H4 (cell line): Measurements from ENCODE around the gene NFKBIZ. TPM values are rescaled to one million over a fixed set of nuclear protein-coding genes. Genes with fewer than 3 reads are reported as not detected.
A peak's percentile ranks its signal among the peaks of the same experiment; 100 is the strongest.

Experiments
- DNase-seq: peaks from one replicate; pipeline ENCODE4 v3.0.0-alpha.2; 2015; ENCODE audit warnings: low spot score
- total RNA-seq: library from RNA; depleted of rRNA; stranded (reverse); fragments of >200 nt; shearing (Covaris generic); gene quantifications from 2 replicates; pipeline ENCODE4 v1.2.3, GENCODE V29; 2014

Gene NFKBIZ
- total RNA-seq, 1 experiment from 2014 or later = 0.81 TPM

GRCh38 chr3:101827211-101828174 lies 21.8 kb upstream of the NFKBIZ start:
- peak; percentile 62 for DNase-seq

GRCh38 chr3:101828276-101828675 lies 21.0 kb upstream of the NFKBIZ start:
- no peak for DNase-seq

GRCh38 chr3:101828691-101829436 lies 20.4 kb upstream of the NFKBIZ start:
- DNase-seq = peak; percentile 41

GRCh38 chr3:101829437-101829830 lies 19.9 kb upstream of the NFKBIZ start:
- DNase-seq = no peak

- no peak for DNase-seq
Measured at GRCh38 chr3:101829874-101830273, 19.4 kb upstream of the NFKBIZ start.

GRCh38 chr3:101833446-101833974 lies 15.8 kb upstream of the NFKBIZ start:
- no peak for DNase-seq

- no peak for DNase-seq
Measured at GRCh38 chr3:101835676-101836075, 13.6 kb upstream of the NFKBIZ start.

GRCh38 chr3:101836160-101836559 lies 13.2 kb upstream of the NFKBIZ start:
- no peak for DNase-seq

- peak; percentile 63 for DNase-seq
Measured at GRCh38 chr3:101836652-101837598, 12.4 kb upstream of the NFKBIZ start.

GRCh38 chr3:101838691-101839090 lies 10.6 kb upstream of the NFKBIZ start:
- DNase-seq = no peak

- no peak for DNase-seq
Measured at GRCh38 chr3:101840066-101840465, 9.2 kb upstream of the NFKBIZ start.

- DNase-seq = no peak
Measured at GRCh38 chr3:101842245-101842934, 6.9 kb upstream of the NFKBIZ start.

- no peak for DNase-seq
Measured at GRCh38 chr3:101842935-101843330, 6.4 kb upstream of the NFKBIZ start.

GRCh38 chr3:101845425-101845824 lies 3.9 kb upstream of the NFKBIZ start:
- no peak for DNase-seq

- DNase-seq = no peak
Measured at GRCh38 chr3:101846709-101847108, 2.6 kb upstream of the NFKBIZ start.

- DNase-seq = no peak
Measured at GRCh38 chr3:101847328-101847727, 2.0 kb upstream of the NFKBIZ start.

GRCh38 chr3:101848326-101848725 lies 988 bp upstream of the NFKBIZ start:
- DNase-seq = no peak

GRCh38 chr3:101849714-101850245 lies 466 bp downstream of the NFKBIZ start:
- no peak for DNase-seq

- no peak for DNase-seq
Measured at GRCh38 chr3:101850246-101851051, 1.1 kb downstream of the NFKBIZ start.
